D341Med (cell line): ENCODE measurements around the gene SLC8A1.

Experiments
- DNase-seq: peaks from one replicate; pipeline ENCODE4 v3.0.0; 2012; ENCODE audit warnings: low spot score

The SLC8A1 gene

GRCh38 chr2:40386177-40386576 lies 65.7 kb downstream of the SLC8A1 start:
- DNase-seq: no peak

GRCh38 chr2:40384714-40385113 lies 67.2 kb downstream of the SLC8A1 start:
- no peak for DNase-seq

- DNase-seq: no peak
These were observed 67.7 kb downstream of the SLC8A1 start for GRCh38 chr2:40384233-40384632.

- no peak for DNase-seq
These were observed 71.2 kb downstream of the SLC8A1 start for GRCh38 chr2:40380721-40381120.

- DNase-seq: no peak
These were observed 71.8 kb downstream of the SLC8A1 start for GRCh38 chr2:40380041-40380440.

GRCh38 chr2:40374543-40375240 lies 77.2 kb downstream of the SLC8A1 start:
- DNase-seq: no peak

- no peak for DNase-seq
These were observed 78.8 kb downstream of the SLC8A1 start for GRCh38 chr2:40373111-40373510.

GRCh38 chr2:40372283-40372985 lies 79.5 kb downstream of the SLC8A1 start:
- DNase-seq: no peak

- peak; percentile 46 for DNase-seq
These were observed 80.2 kb downstream of the SLC8A1 start for GRCh38 chr2:40371525-40372282.

GRCh38 chr2:40370007-40370395 lies 81.9 kb downstream of the SLC8A1 start:
- DNase-seq: no peak

- DNase-seq: no peak
These were observed 82.5 kb downstream of the SLC8A1 start for GRCh38 chr2:40369267-40370006.

- no peak for DNase-seq
These were observed 84.2 kb downstream of the SLC8A1 start for GRCh38 chr2:40367652-40368051.

GRCh38 chr2:40367032-40367431 lies 84.9 kb downstream of the SLC8A1 start:
- peak; percentile 55 for DNase-seq

- no peak for DNase-seq
These were observed 87.6 kb downstream of the SLC8A1 start for GRCh38 chr2:40364151-40364874.

- no peak for DNase-seq
These were observed 88.3 kb downstream of the SLC8A1 start for GRCh38 chr2:40363631-40364030.

GRCh38 chr2:40363231-40363630 lies 88.7 kb downstream of the SLC8A1 start:
- no peak for DNase-seq

GRCh38 chr2:40361478-40361877 lies 90.4 kb downstream of the SLC8A1 start:
- no peak for DNase-seq

- no peak for DNase-seq
These were observed 91.2 kb downstream of the SLC8A1 start for GRCh38 chr2:40360652-40361051.

GRCh38 chr2:40359811-40360210 lies 92.1 kb downstream of the SLC8A1 start:
- no peak for DNase-seq

- no peak for DNase-seq
These were observed 93.1 kb downstream of the SLC8A1 start for GRCh38 chr2:40358783-40359182.

GRCh38 chr2:40357667-40358066 lies 94.2 kb downstream of the SLC8A1 start:
- DNase-seq: no peak

GRCh38 chr2:40355451-40355850 lies 96.4 kb downstream of the SLC8A1 start:
- DNase-seq: no peak
